ENCODE data around the gene ZNF318. TPM values are rescaled to one million over a fixed set of nuclear protein-coding genes. Genes with fewer than 3 reads are reported as not detected.

The ZNF318 gene
- polyA plus RNA-seq, 1 of the 3 experiments (the other 2 are of a cell fraction), result 6.3 TPM

GRCh38 chr6:43308990-43309477, 60.4 kb downstream of the ZNF318 start (continued):
- TF ChIP-seq PBX3 (IDR thresholded peaks at IDR 0.05) (no peak), MAX (IDR thresholded peaks at IDR 0.05; ENCODE audit: low read depth) (no peak), MXI1 (IDR thresholded peaks at IDR 0.05; ENCODE audit: low read depth, low read length) (no peak), YY1 (IDR thresholded peaks at IDR 0.05; ENCODE audit: low read depth) (no peak)

- Histone ChIP-seq H3K9me3 (no peaks in the 10 kb centered on the region), H3K4me3 (ENCODE audit: low read depth in 2 of 2, low read length in 1 of 2) (no peak within 1 kb of the TSS), H3K27me3 (ENCODE audit: insufficient read depth) (no peaks in the 10 kb centered on the region), H3K9ac (no peak within 1 kb of the TSS), H3F3A (replicated peaks; ENCODE audit: insufficient read depth) (no peaks in the 10 kb centered on the region), H3K4me2 (no peak within 1 kb of the TSS), H3K4me1 (ENCODE audit: control insufficient read depth in 1 of 2, insufficient read depth in 2 of 2, low read depth in 1 of 2, low read length in 1 of 2) (no peaks in the 10 kb centered on the region; a peak in 1 of 4 replicates), H3K9me2 (no peaks in the 10 kb centered on the region), H3K27ac (ENCODE audit: low read depth in 2 of 2, low read length in 1 of 2) (no peak within 1 kb of the TSS), H3K79me2 (ENCODE audit: insufficient read depth) (no peaks in the 10 kb centered on the region), H3K36me3 (replicated peaks in 1 of 2; ENCODE audit: control insufficient read depth in 1 of 2, insufficient read depth in 2 of 2, low read length in 1 of 2) (no peaks in the 10 kb centered on the region), H2AFZ (ENCODE audit: low read depth) (no peak within 1 kb of the TSS), H4K20me1 (ENCODE audit: insufficient read depth) (no peaks in the 10 kb centered on the region)
- no peak for TF ChIP-seq TEAD4 (IDR thresholded peaks at IDR 0.05; ENCODE audit: borderline replicate concordance, insufficient read depth)
- no peak for TF ChIP-seq MXI1 (IDR thresholded peaks at IDR 0.05; ENCODE audit: low read depth, low read length)
- TF ChIP-seq JUND (IDR thresholded peaks at IDR 0.05), result no peak
- TF ChIP-seq TCF12 (IDR thresholded peaks at IDR 0.05), result no peak
- TF ChIP-seq GATA2 (CRISPR knock-in tag; IDR thresholded peaks at IDR 0.05), result no peak
- TF ChIP-seq NFIC (IDR thresholded peaks at IDR 0.05; ENCODE audit: borderline replicate concordance), result no peak
- no peak for TF ChIP-seq MEF2A (IDR thresholded peaks at IDR 0.05; ENCODE audit: borderline replicate concordance, low read depth)
- DNase-seq, result no peak
- POLR2A ChIA-PET, result no interaction called here
- WGBS (ENCODE audit: low lambda C conversion rate), result 74% methylated on average over 33 of the region's 39 CpGs
- CTCF ChIA-PET, result no interaction called here
These were observed 61.1 kb downstream of the ZNF318 start, which contains the start of gene CRIP3 for GRCh38 chr6:43308101-43308989. Gene CRIP3, minus strand, starts transcription at chr6:43308826. Its CDS starts 34 bp downstream, at chr6:43308792.

- no peak for TF ChIP-seq USF1 (IDR thresholded peaks at IDR 0.05; ENCODE audit: borderline replicate concordance, low read depth)
- TF ChIP-seq MEF2A (IDR thresholded peaks at IDR 0.05; ENCODE audit: borderline replicate concordance, low read depth), result no peak
- TF ChIP-seq RCOR1 (IDR thresholded peaks at IDR 0.05; ENCODE audit: low read length), result no peak
- no peak for TF ChIP-seq MAX (IDR thresholded peaks at IDR 0.05; ENCODE audit: low read depth)
- no peak for TF ChIP-seq TCF12 (IDR thresholded peaks at IDR 0.05)
- no peak for TF ChIP-seq SMC3 (IDR thresholded peaks at IDR 0.05; ENCODE audit: low read depth, low read length)
- TF ChIP-seq ZBTB33 (IDR thresholded peaks at IDR 0.05; ENCODE audit: borderline replicate concordance, low read depth), result no peak
- TF ChIP-seq RXRA (IDR thresholded peaks at IDR 0.05; ENCODE audit: borderline replicate concordance, low read depth), result no peak
- no peak for TF ChIP-seq GATA2 (CRISPR knock-in tag; IDR thresholded peaks at IDR 0.05)
- TF ChIP-seq NRF1 (IDR thresholded peaks at IDR 0.05; ENCODE audit: low read depth, low read length), result no peak
- TF ChIP-seq JUND (IDR thresholded peaks at IDR 0.05), result no peak
- TF ChIP-seq CHD2 (IDR thresholded peaks at IDR 0.05; ENCODE audit: low read length, partially characterized antibody), result no peak
- TF ChIP-seq ELF1 (IDR thresholded peaks at IDR 0.05), result no peak
- TF ChIP-seq FOXM1 (IDR thresholded peaks at IDR 0.05; ENCODE audit: low read depth), result no peak
- TF ChIP-seq EP300 (IDR thresholded peaks at IDR 0.05; ENCODE audit: borderline replicate concordance in 1 of 2, low read depth in 1 of 2, low read length in 1 of 2), result no peak
- Histone ChIP-seq H3K79me2 (ENCODE audit: insufficient read depth) (no peaks in the 10 kb centered on the region), H3K4me3 (ENCODE audit: low read depth in 2 of 2, low read length in 1 of 2) (no peak overlapping the region), H3K9me2 (no peaks in the 10 kb centered on the region), H3K27me3 (ENCODE audit: insufficient read depth) (no peaks in the 10 kb centered on the region), H3K4me2 (no peak overlapping the region), H3K9ac (no peak overlapping the region), H4K20me1 (ENCODE audit: insufficient read depth) (no peaks in the 10 kb centered on the region), H3K9me3 (no peaks in the 10 kb centered on the region), H2AFZ (ENCODE audit: low read depth) (no peak overlapping the region), H3F3A (replicated peaks; ENCODE audit: insufficient read depth) (no peaks in the 10 kb centered on the region), H3K27ac (ENCODE audit: low read depth in 2 of 2, low read length in 1 of 2) (no peak overlapping the region), H3K4me1 (ENCODE audit: control insufficient read depth in 1 of 2, insufficient read depth in 2 of 2, low read depth in 1 of 2, low read length in 1 of 2) (no peaks in the 10 kb centered on the region; a peak in 1 of 4 replicates), H3K36me3 (replicated peaks in 1 of 2; ENCODE audit: control insufficient read depth in 1 of 2, insufficient read depth in 2 of 2, low read length in 1 of 2) (no peaks in the 10 kb centered on the region)
- ChIA-PET CTCF (interaction anchor here (0.5 to 1.5 kb wide), 3 partner anchors 28 to 79 kb away, joined by 3 to 5 read pairs (median 3); partner anchors contain the start of gene DNPH1), POLR2A (no interaction called here)
- 74% methylated on average over 3 of the region's 5 CpGs for WGBS (ENCODE audit: low lambda C conversion rate)
- no peak for DNase-seq
These were observed 61.9 kb downstream of the ZNF318 start for GRCh38 chr6:43307451-43308100.

All from SK-N-SH (cell line).